Calu3 (cell line): Measurements from ENCODE around the gene TBXT. TPM values are rescaled to one million over a fixed set of nuclear protein-coding genes. Genes with fewer than 3 reads are reported as not detected.
"Not testable (repeated sequence)": the region's sequence is repeated elsewhere in the genome, so short reads cannot be mapped to it uniquely, and the experiment has no call there.

Experiments
- BruUV-seq: library from RNA; stranded (reverse); fragments of 400-500 nt; replicated peaks from 2 replicates; lab custom pipeline; 2021; lab: Mats Ljungman, UMichigan
- CTCF ChIA-PET: fragments of 300-600 bp; sonication (Branson Sonifier 250); formaldehyde crosslinking; loops from one replicate; lab custom pipeline; 2022; ENCODE audit warnings: antibody characterized with exemption; lab: Charles Lee
- DNase-seq: peaks from one replicate; pipeline ENCODE4 v3.0.0; 2022
- H3K27ac Mint-ChIP-seq: one replicate; pipeline ENCODE4 v1.8.0; 2022; ENCODE audit warnings: mixed read lengths; ENCODE audit not compliant: unreplicated experiment
- H3K27me3 Mint-ChIP-seq: one replicate; pipeline ENCODE4 v1.8.0; 2022; ENCODE audit warnings: mixed read lengths; ENCODE audit not compliant: unreplicated experiment
- H3K36me3 Mint-ChIP-seq: one replicate; pipeline ENCODE4 v1.8.0; 2022; ENCODE audit warnings: mild to moderate bottlenecking, moderate library complexity, mixed read lengths; ENCODE audit not compliant: insufficient read depth, unreplicated experiment
- H3K4me1 Mint-ChIP-seq: one replicate; pipeline ENCODE4 v1.8.0; 2022; ENCODE audit warnings: mild to moderate bottlenecking, low read depth, mixed read lengths; ENCODE audit not compliant: unreplicated experiment
- H3K4me3 Mint-ChIP-seq: one replicate; pipeline ENCODE4 v1.8.0; 2022; ENCODE audit warnings: mild to moderate bottlenecking, low read depth, moderate library complexity, mixed read lengths; ENCODE audit not compliant: unreplicated experiment
- H3K9me3 Mint-ChIP-seq: one replicate; pipeline ENCODE4 v1.8.0; 2022; ENCODE audit warnings: low read depth, mixed read lengths; ENCODE audit not compliant: unreplicated experiment
- CTCF ChIP-seq: fragments of 200-600 bp; IDR thresholded peaks from one replicate; pipeline ENCODE4 v1.8.0; 2022; ENCODE audit warnings: antibody characterized with exemption; ENCODE audit not compliant: unreplicated experiment
- intact Hi-C: fragments of 100-400 bp; cut with micrococcal nuclease; formaldehyde crosslinking; loops from one replicate; pipeline ENCODE4 v1.10.0; 2022; ENCODE audit not compliant: unreplicated experiment
- total RNA-seq: library from RNA; stranded (reverse); gene quantifications from 2 replicates; pipeline ENCODE4 v1.2.3, GENCODE V29; 2022

The TBXT gene
- total RNA-seq, 1 experiment from 2014 or later, result not detected

GRCh38 chr6:166127624-166128472, 39.8 kb downstream of the TBXT start:
- Mint-ChIP-seq H3K4me3 (no peak overlapping the region), H3K36me3 (no peaks in the 10 kb centered on the region), H3K9me3 (no peaks in the 10 kb centered on the region), H3K4me1 (no peaks in the 10 kb centered on the region), H3K27ac (no peak overlapping the region), H3K27me3 (peaks cover 57% of the 10 kb centered on the region)
- TF ChIP-seq CTCF, result no peak
- no TSS peak for BruUV-seq
- CTCF ChIA-PET, result no interaction called here
- no peak for DNase-seq
- intact Hi-C loops, result no loop called here

GRCh38 chr6:166123115-166123514, 44.5 kb downstream of the TBXT start:
- H3K9me3 Mint-ChIP-seq, H3K36me3 Mint-ChIP-seq, H3K27ac Mint-ChIP-seq, intact Hi-C loops, BruUV-seq, H3K4me3 Mint-ChIP-seq, DNase-seq, CTCF ChIA-PET, H3K4me1 Mint-ChIP-seq: not testable (repeated sequence)
- H3K27me3 Mint-ChIP-seq, result peaks cover 49% of the 10 kb centered on the region

- DNase-seq, result no peak
- Mint-ChIP-seq H3K27ac (no peak overlapping the region), H3K9me3 (no peaks in the 10 kb centered on the region), H3K4me3 (no peak overlapping the region), H3K36me3 (no peaks in the 10 kb centered on the region), H3K27me3 (peaks cover 36% of the 10 kb centered on the region), H3K4me1 (no peaks in the 10 kb centered on the region)
- no TSS peak for BruUV-seq
- intact Hi-C loops, result no loop called here
- no peak for TF ChIP-seq CTCF
- CTCF ChIA-PET, result no interaction called here
These were observed 45.9 kb downstream of the TBXT start for GRCh38 chr6:166121726-166122125.

GRCh38 chr6:166119116-166119911, 48.3 kb downstream of the TBXT start:
- CTCF ChIA-PET, result no interaction called here
- no peak for TF ChIP-seq CTCF
- intact Hi-C loops, result no loop called here

More at GRCh38 chr6:166119116-166119911, 48.3 kb downstream of the TBXT start:
- Mint-ChIP-seq H3K4me3 (no peak overlapping the region), H3K4me1 (no peaks in the 10 kb centered on the region), H3K27ac (no peak overlapping the region), H3K27me3 (peaks cover 11% of the 10 kb centered on the region), H3K36me3 (no peaks in the 10 kb centered on the region), H3K9me3 (no peaks in the 10 kb centered on the region)
- no TSS peak for BruUV-seq
- DNase-seq, result no peak
